HG03571 (cell line): Measurements from ENCODE around the gene LHPP.

Source experiments
- ATAC-seq: cut with Tn5 transposase; IDR thresholded peaks from one replicate; pipeline ENCODE4 v1.9.1; 2021; ENCODE audit not compliant: unreplicated experiment

Gene LHPP

GRCh38 chr10:124447751-124448466, 13.7 kb upstream of the LHPP start:
- no peak for ATAC-seq

GRCh38 chr10:124448696-124449169, 12.9 kb upstream of the LHPP start:
- no peak for ATAC-seq

DNA sequence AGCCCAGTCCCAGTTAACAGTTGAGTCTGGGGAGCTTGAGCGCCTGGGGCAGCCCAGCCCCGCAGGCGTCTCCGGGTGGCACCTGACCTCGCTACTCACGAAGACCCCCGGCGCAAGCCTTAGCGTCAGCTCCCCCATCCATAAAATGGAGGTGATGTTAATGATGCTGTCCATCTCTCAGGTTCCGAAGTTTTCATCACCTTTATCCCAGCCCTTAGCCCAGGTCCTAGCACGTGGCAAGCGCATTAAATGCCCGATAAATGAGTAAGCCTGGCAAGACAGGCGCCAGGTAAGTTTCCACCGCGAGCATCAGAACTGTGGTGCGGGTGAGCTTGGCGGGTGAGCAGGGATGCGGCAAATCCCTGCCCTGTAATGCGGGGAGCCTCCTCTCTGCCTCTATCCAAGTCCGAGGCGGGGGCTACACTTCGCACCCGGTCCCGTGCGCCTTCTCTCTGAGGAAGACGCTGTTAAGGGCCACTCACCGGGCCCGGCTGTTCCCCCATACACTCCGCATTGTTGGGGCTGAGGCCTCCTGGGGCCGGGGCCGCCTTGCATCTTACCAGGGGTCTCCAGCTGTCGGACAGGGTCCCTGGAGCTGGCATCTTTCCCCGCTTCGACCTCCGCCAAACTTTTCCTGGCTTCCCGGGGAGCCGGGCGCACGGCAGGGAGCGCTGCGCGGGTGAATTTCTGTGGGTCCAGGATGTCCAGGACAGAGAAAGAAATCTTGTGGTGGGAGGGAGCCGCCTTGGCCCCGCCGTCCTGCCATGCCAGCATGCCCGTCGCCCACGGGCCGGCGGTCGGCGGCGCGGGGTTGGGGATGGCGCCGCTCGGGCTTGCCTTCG, 12.2 kb upstream of the LHPP start:
- no peak for ATAC-seq

- ATAC-seq: no peak
These were observed 11.4 kb upstream of the LHPP start, which contains the start of gene NKX1-2 for GRCh38 chr10:124450012-124450782. Gene NKX1-2 (minus strand): TSS chr10:124450035. CDS start chr10:124449943, 92 bp downstream.

GRCh38 chr10:124450783-124451057, 10.9 kb upstream of the LHPP start:
- ATAC-seq: no peak

GRCh38 chr10:124451276-124451675, 10.3 kb upstream of the LHPP start:
- ATAC-seq: no peak

GRCh38 chr10:124453960-124454610, 7.5 kb upstream of the LHPP start:
- ATAC-seq: no peak

DNA sequence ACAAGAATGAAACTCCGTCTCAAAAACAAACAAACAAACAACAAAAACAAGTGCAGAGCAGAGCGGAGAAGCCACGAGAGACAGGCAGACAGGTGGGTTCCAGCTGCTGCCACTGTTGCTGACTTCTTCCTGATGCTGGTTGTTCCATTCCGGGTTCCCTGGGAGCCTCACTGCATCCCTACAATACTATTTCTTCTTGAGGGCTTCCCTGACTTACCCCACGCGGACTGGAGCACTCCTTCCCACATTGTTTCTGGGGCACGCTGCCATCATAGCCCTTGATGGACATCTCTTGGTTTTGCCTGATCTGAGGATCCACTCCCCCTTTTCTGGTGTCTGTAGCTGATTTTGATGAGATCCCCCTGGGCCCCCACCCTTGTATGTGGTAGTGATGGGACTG, 6.2 kb upstream of the LHPP start:
- ATAC-seq: no peak

DNA sequence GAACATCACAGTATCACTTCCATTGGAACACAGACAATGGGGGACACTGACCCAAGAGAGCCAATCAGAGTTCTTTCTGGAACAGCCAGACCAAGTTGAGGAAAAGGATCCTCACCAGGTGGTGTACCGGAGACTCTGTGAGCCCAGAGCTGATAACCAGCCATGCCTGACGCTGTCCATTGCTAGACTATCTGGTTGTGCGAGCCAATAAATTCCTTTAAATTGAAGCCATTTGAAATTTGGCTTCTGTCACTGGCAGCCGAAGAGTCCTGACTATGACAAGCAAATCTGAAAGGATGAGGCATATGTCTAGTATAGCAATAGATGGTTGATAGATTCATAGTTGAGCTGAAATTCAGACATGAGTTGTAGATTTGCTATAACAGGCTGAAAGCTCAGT, 3.1 kb upstream of the LHPP start:
- ATAC-seq: no peak

DNA sequence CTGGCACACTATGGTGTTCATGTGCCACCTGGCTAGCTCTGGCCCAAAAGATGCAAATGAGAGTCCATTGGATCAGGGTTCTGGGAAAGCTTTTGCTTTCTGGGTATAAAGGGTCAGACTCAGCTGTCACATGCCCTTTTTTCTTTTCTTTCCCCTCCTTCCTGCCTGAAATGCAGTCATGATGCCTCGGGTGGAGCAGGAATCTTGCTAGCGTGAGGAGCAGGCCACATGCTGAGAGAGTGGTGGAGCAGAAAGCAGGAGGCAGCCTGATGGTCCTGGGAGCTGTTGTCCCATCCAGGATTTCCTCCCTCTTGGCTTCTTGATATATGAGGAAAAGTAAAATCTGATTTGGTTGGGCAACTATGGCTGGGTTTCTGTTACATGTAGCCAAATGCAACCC, 2.7 kb upstream of the LHPP start:
- no peak for ATAC-seq

DNA sequence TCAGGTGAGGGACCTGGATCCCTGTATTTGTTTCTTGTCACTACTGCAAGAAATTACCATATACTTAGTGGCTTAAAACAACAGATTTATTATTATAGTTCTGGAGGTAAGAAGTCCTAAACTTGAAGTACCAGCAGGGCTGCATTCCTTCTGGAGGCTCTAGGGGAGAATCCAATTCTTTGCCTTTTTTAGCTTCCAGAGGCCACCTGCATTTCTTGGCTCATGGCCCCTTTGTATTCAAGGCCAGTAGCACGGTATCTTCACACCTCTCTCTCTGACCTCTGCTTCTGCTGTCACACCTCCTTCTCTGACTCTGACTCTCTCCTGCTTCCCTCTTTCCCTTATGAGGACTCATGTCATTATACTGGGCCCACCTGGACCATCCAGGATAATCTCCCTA, 2.2 kb upstream of the LHPP start:
- ATAC-seq: no peak

DNA sequence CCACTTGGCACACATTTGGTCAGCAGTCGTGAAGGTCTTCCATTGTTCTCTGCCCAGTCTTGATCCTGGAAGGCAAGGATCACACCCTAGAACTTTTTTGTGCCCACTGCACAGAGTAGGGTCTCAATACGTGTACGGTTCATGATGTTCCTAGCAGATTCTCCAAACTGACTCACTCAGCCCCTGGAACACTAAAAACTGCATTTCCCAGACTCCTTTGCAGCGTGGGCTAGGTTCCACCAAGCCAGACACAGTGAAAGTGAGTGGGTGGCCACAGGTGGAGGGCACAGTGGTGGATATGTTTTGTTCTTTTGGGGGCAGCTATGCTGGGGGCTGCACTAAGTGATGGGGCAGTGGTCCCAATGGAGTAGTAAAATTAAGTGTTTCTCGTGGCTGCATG, 1.5 kb upstream of the LHPP start:
- ATAC-seq: no peak

DNA sequence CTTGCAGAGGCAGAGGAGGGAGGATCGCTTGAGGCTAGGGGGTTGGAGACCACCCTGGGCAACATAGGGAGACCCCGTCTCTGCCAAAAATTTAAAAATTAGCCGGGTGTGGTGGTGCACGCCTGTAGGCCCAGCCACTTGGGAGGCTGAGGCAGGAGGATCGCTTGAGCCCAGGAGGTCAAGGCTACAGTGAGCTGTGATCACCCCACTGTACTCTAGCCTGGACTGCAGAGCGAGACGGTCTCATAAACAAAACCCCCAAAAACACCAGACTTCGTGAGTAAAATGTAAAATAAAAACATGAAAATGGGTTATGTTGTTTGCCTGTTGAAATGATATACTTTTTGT, 699 bp downstream of the LHPP start:
- ATAC-seq: no peak

DNA sequence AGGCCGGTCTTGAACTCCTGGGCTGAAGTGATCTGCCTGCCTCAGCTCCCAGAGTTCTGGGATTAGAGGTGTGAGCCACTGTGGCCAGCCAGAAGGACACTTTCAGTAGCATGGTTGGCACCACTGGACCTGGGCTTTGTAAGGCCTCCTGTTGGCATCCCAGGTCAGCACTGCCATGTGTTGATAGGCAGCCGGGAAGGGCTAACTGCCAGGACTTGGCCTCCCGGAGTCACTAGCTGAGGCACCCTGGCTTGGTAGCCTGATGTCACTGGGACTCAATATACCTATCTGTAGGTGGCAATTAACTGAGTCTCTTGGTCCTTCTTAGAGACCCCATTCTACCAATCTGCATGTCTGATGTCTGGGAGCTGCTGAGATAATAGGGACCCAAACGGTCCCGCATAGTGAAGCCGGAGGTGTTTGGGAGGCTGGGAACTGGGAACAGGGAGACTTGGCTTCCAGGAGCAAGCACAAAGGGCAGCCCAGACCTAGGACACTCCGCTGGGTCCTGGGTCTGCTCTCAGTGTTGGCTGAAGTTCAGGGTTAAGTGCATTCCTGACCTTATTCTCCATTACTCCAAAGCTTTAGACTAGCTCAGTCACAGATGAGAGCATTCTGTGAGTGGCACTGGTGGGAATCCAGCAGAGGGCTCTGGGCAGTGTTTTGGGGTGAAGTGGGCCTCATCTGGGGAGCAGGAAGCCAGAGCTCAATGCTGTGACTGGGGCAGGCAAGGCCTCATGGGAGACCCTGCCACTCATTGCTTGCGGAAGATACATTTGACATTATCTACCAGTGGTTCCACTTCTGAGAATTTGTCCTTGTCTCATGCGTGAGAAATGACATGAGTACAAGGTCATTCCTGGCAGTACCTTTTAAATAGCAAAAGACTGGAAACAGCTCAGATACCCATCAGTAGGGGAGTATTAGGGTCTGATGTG, 2.7 kb downstream of the LHPP start:
- ATAC-seq: no peak

GRCh38 chr10:124465003-124465776, 3.6 kb downstream of the LHPP start:
- peak; percentile 40 for ATAC-seq

DNA sequence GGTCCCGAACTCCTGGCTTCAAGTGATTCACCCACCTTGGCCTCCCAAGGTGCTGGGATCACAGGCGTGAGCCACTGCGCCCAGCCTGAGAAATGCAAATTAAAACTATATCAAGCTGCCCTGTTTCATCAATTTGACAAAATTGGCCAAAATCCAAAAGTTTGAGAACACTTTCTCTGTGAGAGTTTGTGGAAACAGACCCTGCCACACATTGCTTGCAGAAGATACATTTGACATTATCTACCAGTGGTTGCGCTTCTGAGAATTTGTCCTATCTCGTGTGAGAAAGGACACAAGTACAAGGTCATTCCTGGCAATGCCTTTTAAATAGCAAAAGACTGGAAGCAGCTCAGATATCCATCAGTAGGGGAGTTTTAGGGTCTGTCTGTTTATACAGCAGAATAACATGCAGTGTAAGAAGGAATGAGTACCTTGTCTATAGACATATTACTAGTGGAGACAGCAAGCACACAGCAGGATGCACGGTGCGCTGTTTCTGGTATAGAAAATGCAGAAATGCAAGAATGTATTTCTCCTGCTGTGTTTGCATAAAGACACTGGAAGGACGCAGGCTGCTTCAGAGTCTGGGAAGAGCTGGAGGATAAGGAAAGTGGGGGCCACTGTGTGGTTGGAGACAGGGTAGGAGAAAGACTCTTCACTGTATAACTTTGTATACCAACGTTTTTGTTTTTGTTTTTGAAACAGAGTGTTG, 4.3 kb downstream of the LHPP start:
- no peak for ATAC-seq

DNA sequence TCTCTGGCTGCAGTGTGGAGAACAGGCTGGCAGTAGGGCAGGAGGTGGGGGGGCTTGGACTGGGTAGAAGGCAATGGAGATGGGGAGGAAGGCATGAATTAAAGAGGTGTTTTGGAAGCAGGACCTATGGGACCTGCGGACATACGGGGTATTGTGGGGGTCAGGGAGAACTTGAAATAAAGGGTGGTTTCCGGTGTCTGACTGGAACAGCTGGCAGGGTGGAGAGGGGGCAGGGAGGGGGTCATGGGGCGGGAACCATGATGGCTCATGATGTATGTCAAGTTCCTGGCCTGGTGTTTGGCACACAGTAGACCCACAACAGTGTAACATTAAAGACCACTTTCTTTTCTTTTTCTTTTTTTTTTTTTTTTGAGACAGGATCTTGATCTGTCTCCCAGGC, 5.5 kb downstream of the LHPP start:
- ATAC-seq: no peak

- no peak for ATAC-seq
These were observed 7.0 kb downstream of the LHPP start for GRCh38 chr10:124468624-124469023.

- ATAC-seq: no peak
These were observed 8.4 kb downstream of the LHPP start for GRCh38 chr10:124469956-124470484.
